Ectodermal cell (in vitro differentiated cells): ENCODE measurements around the gene ZKSCAN4.

Experiments
- H3K27ac ChIP-seq: 2 replicates; pipeline ENCODE4 v1.7.0; 2013; ENCODE audit warnings: mild to moderate bottlenecking, low read depth, low read length; ENCODE audit not compliant: insufficient read depth, poor library complexity, severe bottlenecking
- H3K27me3 ChIP-seq: 2 replicates; pipeline ENCODE4 v1.7.0; 2013; ENCODE audit warnings: mild to moderate bottlenecking, low read length; ENCODE audit not compliant: insufficient read depth, control insufficient read depth, poor library complexity, severe bottlenecking
- H3K36me3 ChIP-seq: one replicate; pipeline ENCODE4 v1.7.0; 2013; ENCODE audit warnings: low read length; ENCODE audit not compliant: control insufficient read depth, insufficient read depth
- H3K4me1 ChIP-seq: one replicate; pipeline ENCODE4 v1.7.0; 2013; ENCODE audit warnings: low read length; ENCODE audit not compliant: control insufficient read depth, insufficient read depth
- H3K4me3 ChIP-seq: 2 replicates; pipeline ENCODE4 v1.7.0; 2013; ENCODE audit warnings: low read depth, low read length, control low read depth; ENCODE audit not compliant: insufficient read depth
- H3K9me3 ChIP-seq: 2 replicates; pipeline ENCODE4 v1.7.0; 2013; ENCODE audit warnings: mild to moderate bottlenecking, low read length, moderate library complexity; ENCODE audit not compliant: control insufficient read depth
- WGBS, 2 experiments: methylation state at CpG; one replicate each; pipeline ENCODE4 v1.1.7; 2013; ENCODE audit warnings: missing lambda C conversion rate in 2 of 2; 5-methylcytosine and 5-hydroxymethylcytosine counted together

The ZKSCAN4 gene

DNA sequence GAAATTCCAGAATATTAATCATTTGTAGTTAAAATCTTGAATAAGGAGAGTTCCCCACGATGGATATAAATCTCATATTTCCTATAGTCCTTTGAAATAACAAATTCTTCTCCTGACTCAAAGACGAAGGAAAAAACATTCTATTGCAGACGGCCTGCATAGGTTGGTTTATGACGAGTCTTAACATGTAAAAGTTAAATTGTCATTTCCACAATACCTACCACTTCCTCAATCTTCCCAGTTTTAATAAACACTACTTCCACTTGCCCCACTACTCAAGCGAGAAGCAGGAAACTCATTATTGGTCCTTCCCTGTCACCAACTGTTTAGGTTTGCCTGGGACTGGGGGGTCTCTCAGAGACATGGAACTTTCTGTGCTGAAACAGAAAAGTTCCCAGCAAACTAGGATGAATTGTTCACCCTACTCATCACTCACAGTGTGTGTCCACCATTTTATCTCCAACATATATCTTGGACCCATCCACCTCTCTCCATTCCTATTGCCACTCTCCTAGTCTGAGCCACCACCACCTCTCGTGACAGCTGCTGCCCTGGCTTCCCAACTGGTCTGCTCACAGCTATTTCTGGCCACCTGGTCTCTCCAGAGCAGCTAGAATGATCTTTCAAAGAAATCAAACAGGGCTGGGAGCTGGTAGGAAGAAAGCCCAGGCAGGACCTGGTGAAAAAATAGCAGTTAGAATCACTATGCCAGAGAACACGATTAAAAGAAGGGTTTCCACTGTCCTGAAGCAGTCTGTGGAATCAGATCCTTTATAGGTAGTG lies 42.1 kb downstream of the ZKSCAN4 start:
- H3K27me3 ChIP-seq: peaks cover 98% of the 10 kb centered on the region
- no peak overlapping the region for H3K27ac ChIP-seq
- H3K36me3 ChIP-seq: no peaks in the 10 kb centered on the region
- no peak overlapping the region for H3K4me3 ChIP-seq
- no peaks in the 10 kb centered on the region for H3K9me3 ChIP-seq
- peaks cover 8% of the 10 kb centered on the region for H3K4me1 ChIP-seq
- WGBS, 2 experiments: 73 to 76% methylated on average over 6 to 7 of the region's 7 CpGs

- no peaks in the 10 kb centered on the region for H3K9me3 ChIP-seq
- H3K4me1 ChIP-seq: peaks cover 8% of the 10 kb centered on the region
- peak overlapping the region; percentile 32 for H3K4me3 ChIP-seq
- H3K36me3 ChIP-seq: no peaks in the 10 kb centered on the region
- no peak overlapping the region for H3K27ac ChIP-seq
- 2 to 4% methylated on average over 21 to 23 of the region's 23 CpGs for WGBS, 2 experiments
- peaks cover 92% of the 10 kb centered on the region for H3K27me3 ChIP-seq
Measured at GRCh38 chr6:28208111-28208659, 43.9 kb downstream of the ZKSCAN4 start.

- Histone ChIP-seq H3K4me1 (peaks cover 8% of the 10 kb centered on the region), H3K9me3 (no peaks in the 10 kb centered on the region), H3K4me3 (peak overlapping the region; percentile 32), H3K27ac (no peak overlapping the region), H3K27me3 (peaks cover 86% of the 10 kb centered on the region), H3K36me3 (no peaks in the 10 kb centered on the region)
- 1% methylated on average over 35 of the region's 35 CpGs for WGBS, 2 experiments
Measured at GRCh38 chr6:28207510-28208110, 44.5 kb downstream of the ZKSCAN4 start.

GRCh38 chr6:28206928-28207509 lies 45.0 kb downstream of the ZKSCAN4 start:
- Histone ChIP-seq H3K9me3 (no peaks in the 10 kb centered on the region), H3K36me3 (no peaks in the 10 kb centered on the region), H3K4me3 (peak overlapping the region; percentile 32), H3K27me3 (peaks cover 84% of the 10 kb centered on the region), H3K4me1 (peaks cover 8% of the 10 kb centered on the region), H3K27ac (no peak overlapping the region)
- 5 to 6% methylated on average over 15 of the region's 15 CpGs for WGBS, 2 experiments

GRCh38 chr6:28206527-28206926 lies 45.5 kb downstream of the ZKSCAN4 start:
- no peak overlapping the region for H3K27ac ChIP-seq
- no peaks in the 10 kb centered on the region for H3K36me3 ChIP-seq
- 33 to 77% methylated on average over 1 to 3 of the region's 3 CpGs for WGBS, 2 experiments
- H3K4me1 ChIP-seq: peaks cover 8% of the 10 kb centered on the region
- H3K4me3 ChIP-seq: no peak overlapping the region
- H3K27me3 ChIP-seq: peaks cover 84% of the 10 kb centered on the region
- H3K9me3 ChIP-seq: no peaks in the 10 kb centered on the region

GRCh38 chr6:28205879-28206278 lies 46.2 kb downstream of the ZKSCAN4 start:
- 47 to 80% methylated on average over 1 of the region's 1 CpG for WGBS, 2 experiments
- H3K4me3 ChIP-seq: no peak overlapping the region
- H3K9me3 ChIP-seq: no peaks in the 10 kb centered on the region
- peaks cover 8% of the 10 kb centered on the region for H3K4me1 ChIP-seq
- no peaks in the 10 kb centered on the region for H3K36me3 ChIP-seq
- peaks cover 80% of the 10 kb centered on the region for H3K27me3 ChIP-seq
- no peak overlapping the region for H3K27ac ChIP-seq

- Histone ChIP-seq H3K9me3 (no peaks in the 10 kb centered on the region), H3K4me3 (no peak overlapping the region), H3K4me1 (peaks cover 8% of the 10 kb centered on the region), H3K27me3 (peaks cover 61% of the 10 kb centered on the region), H3K36me3 (no peaks in the 10 kb centered on the region), H3K27ac (no peak overlapping the region)
- 22 to 42% methylated on average over 3 to 4 of the region's 4 CpGs for WGBS, 2 experiments
Measured at GRCh38 chr6:28203201-28203600, 48.9 kb downstream of the ZKSCAN4 start.

GRCh38 chr6:28200020-28200419 lies 52.0 kb downstream of the ZKSCAN4 start:
- peaks cover 29% of the 10 kb centered on the region for H3K27me3 ChIP-seq
- no peaks in the 10 kb centered on the region for H3K9me3 ChIP-seq
- 79 to 89% methylated on average over 1 of the region's 1 CpG for WGBS, 2 experiments

More at GRCh38 chr6:28200020-28200419, 52.0 kb downstream of the ZKSCAN4 start:
- H3K27ac ChIP-seq: no peak overlapping the region
- H3K4me3 ChIP-seq: no peak overlapping the region
- no peaks in the 10 kb centered on the region for H3K4me1 ChIP-seq
- no peaks in the 10 kb centered on the region for H3K36me3 ChIP-seq
